GM12801 (cell line): ENCODE data around the gene BMP8A.

ENCODE experiments used
- CTCF ChIP-seq: IDR thresholded peaks from one replicate; pipeline ENCODE4 v1.5.1; 2011; ENCODE audit warnings: control low read depth; ENCODE audit not compliant: insufficient read length; ENCODE audit errors: extremely low read depth

Gene BMP8A

GRCh38 chr1:39566441-39567137 is 75.2 kb downstream of the BMP8A start:
- no peak for TF ChIP-seq CTCF

- no peak for TF ChIP-seq CTCF
These were observed 75.9 kb downstream of the BMP8A start for GRCh38 chr1:39567302-39567701.

GRCh38 chr1:39568208-39568607 is 76.8 kb downstream of the BMP8A start:
- TF ChIP-seq CTCF, result no peak

- no peak for TF ChIP-seq CTCF
These were observed 77.6 kb downstream of the BMP8A start for GRCh38 chr1:39569034-39569433.

GRCh38 chr1:39570477-39571177 is 79.2 kb downstream of the BMP8A start:
- no peak for TF ChIP-seq CTCF

GRCh38 chr1:39571178-39571483 is 79.7 kb downstream of the BMP8A start:
- TF ChIP-seq CTCF, result no peak

- TF ChIP-seq CTCF, result no peak
These were observed 81.1 kb downstream of the BMP8A start for GRCh38 chr1:39572379-39573096.
